HG03378 (cell line): Measurements from ENCODE around the gene ISL2.
"Not testable (repeated sequence)": the region's sequence is repeated elsewhere in the genome, so short reads cannot be mapped to it uniquely, and the experiment has no call there.

ENCODE experiments used
- ATAC-seq: cut with Tn5 transposase; IDR thresholded peaks from one replicate; pipeline ENCODE4 v1.9.1; 2021; ENCODE audit warnings: mild to moderate bottlenecking, moderate library complexity; ENCODE audit not compliant: unreplicated experiment

Gene ISL2

DNA sequence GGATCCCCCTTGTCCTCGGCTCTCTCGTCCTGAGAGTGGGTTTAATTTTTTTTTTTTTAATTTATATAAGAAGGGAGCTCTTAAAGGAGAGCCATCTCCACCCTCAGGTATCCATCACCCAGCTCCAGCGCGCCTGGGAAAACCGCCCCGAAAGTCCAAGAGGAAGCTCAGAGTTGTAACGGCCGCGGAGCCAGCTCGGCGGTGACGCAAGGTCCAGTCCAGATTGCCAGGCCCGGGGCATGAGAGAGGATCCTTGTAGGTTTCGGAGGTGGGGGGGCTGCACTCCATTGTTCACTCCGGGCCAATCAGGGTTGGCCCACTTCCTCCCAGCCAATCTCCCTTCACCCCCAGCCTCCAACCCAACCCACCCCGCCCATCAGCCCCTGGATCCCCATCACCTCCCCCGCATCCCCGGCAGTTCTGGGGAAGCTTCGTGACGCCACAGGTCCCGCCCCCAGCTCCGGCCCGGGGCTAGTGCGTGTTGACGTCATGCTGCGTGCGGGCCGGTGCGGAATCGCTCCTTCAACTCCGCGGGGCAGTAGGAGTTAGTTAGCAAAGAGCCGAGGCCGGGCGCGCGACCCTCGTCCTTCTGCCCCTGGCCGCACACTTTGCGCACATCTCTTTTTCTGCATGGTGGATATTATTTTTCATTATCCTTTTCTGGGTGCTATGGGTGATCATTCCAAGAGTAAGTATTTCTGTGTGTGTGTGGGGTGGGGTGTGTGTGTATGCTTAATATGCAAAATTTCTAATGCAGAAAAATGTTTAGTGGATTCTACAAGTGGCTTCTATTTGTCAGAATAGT, at the start of gene ISL2:
Gene ISL2 (plus strand): TSS at position 520 of the 805 bp plus-strand sequence. CDS start 111 bp downstream, at position 631.
- no peak for ATAC-seq

DNA sequence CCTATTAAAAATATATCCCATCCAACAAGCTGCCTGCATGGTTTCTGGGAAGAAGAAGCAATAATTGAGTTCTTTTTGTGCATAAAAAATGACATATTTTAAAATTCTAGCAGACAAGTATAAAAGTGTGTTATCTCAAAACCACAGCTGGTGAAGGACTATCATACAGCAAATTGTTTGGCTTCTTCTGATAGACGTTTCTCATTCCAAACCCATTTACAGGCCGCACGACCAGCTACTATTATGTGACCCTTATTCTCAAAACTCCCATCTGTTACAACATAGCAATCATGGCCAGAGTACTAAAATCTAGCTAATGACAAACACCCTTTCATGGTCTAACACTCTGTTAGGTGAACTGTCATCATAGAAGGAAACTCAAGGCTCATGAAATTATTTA, 47.0 kb upstream of the ISL2 start:
- no peak for ATAC-seq

DNA sequence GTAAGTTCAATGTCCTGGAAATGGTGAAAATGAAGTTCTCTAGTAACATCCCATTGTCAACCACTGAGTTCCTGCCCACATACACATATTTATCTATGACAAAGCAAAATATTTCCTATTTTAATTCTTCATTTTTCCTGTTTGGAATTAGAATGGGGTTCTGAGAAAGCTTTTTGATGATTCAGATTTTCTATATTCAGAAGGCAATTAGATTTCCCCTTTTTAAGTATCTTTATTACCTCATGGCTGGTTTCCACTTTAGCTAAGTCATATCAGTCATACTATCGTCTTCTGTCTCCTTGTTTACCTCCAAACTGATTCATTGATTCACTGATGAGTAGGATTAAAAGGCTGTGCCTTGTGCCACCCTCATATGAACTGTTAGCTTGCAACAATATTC, 43.2 kb upstream of the ISL2 start:
- ATAC-seq, result no peak

DNA sequence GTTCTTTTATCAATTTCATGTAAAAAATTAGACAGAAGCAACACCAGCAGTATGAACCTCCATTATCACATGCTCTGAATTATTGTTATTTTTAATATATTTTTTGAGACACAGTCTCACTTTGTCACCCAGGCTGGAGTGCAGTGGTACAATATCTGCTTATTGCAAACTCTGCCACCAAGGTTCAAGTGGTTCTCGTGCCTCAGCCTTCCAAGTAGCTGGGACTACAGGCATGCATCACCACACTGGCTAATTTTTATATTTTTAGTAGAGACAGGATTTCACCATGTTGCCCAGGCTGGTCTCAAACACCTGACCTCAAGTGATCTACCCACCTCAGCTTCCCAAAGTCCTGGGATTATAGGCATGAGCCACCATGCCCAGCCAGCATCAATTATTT, 42.1 kb upstream of the ISL2 start:
- not testable (repeated sequence) for ATAC-seq

DNA sequence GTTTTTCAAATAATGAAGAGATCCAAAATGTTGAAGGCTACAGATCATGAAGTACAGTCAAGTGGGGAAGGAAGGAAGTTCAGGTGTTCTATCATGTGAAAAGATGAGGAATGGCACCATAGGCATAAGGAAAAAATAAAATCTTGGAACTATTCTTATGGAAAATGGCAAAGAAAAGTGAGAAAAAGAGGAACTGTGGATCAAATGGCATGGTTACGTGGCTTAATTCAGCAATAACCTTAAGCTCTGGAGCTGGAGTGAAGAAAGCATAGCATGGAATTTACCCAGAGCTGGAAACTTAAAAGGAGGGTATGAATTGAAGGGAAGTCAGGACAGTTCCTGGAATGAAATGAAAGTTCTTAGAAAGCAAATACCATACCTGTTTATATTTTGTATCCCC, 39.7 kb upstream of the ISL2 start:
- no peak for ATAC-seq

DNA sequence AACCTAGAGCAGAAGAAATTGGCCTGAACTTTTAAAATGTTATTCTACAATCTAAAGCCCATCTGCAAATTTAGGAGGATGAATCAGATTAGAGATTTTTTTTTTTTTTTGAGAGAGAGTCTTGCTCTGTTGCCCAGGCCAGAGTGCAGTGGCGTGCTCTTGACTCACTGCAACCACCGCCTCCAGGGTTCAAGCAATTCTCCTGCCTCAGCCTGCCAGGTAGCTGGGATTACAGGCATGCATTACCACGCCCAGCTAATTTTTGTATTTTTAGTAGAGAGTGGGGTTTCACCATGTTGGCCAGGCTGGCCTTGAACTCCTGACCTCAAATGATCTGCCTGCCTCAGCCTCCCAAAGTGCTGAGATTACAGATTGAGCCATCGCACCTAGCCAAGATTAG, 38.6 kb upstream of the ISL2 start:
- not testable (repeated sequence) for ATAC-seq

DNA sequence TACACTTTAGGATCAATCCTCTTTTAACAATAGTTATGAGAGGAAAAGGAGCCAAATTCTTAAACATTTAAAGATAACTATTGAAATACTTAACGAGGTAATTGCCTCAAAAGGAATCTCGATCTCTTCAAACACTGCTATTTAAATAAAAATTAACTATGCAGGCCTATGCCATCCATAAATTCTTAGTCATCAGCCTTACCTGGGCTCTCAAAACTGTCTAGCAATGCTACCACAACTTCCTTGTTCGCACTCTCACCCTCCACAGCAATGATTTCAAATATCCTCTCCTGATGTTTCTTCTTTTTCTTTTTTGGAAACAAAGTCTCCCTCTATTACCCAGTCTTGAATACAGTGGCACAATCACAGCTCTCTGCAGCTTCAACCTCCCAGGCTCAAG, 37.6 kb upstream of the ISL2 start:
- no peak for ATAC-seq

DNA sequence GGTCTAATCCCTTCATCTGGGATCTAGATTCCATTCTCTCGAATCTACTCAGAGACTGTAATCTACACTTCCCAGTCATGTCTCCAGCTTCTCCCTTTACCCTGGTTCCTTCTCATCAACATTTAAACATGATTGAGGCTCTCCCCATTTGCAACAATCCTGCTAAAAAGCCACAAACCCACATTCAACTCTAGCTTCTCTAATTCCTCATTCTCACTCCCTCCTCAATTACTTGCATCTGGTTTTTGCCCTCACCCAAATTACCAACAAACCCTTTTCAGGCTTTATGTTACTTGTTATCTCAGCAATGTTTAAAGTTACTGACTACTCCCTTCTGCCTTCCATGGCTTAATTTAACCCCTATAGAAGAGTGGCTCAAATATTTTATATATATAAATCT, 36.8 kb upstream of the ISL2 start:
- no peak for ATAC-seq

DNA sequence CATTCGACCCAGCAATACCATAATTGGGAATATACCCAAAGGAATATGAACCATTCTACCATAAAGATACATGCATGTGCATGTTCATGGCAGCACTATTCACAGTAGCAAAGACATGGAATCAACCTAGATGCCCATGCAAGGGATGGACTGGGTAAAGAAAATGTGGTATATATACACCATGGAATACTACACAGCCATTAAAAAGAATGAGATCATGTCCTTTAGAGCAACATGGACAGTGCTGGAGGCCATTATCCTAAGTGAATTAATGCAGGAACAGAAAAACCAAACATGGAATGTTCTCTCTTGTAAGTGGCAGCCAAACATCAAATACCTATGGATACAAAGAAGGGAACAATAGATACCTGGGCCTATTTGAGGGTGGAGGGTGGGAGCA, 32.7 kb upstream of the ISL2 start:
- ATAC-seq, result no peak

DNA sequence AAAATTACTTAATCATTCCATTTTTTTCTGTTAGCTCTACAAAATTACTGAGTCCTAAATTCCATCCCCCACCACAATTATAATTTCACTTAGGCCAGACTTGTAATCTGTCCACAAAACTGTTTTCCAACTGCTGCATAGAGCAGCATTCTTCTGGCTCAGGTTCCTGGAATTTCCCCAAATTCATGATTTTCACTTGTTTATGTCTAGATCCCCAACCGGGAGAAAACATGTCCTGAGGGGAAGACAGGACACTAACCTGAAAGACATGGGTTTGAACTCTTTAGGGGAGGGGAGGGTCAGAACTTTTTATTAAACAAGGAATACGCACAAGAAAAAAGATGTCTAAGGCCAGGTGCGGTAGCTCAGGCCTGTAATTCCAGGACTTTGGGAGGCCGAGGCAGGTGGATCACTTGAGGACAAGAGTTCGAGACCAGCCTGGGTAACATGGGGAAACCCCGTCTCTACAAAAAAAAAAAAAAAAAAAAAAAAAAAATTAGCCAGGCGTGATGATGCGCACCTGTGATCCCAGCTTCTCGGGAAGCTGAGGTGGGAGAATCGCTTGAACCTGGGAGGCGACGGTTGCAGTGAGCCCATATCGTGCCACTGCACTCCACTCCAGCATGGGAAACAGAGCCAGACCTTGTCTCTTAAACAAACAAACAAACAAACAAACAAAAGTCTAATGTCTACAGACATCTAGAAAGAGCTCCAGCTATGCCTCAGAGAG, 26.8 kb upstream of the ISL2 start:
- no peak for ATAC-seq

DNA sequence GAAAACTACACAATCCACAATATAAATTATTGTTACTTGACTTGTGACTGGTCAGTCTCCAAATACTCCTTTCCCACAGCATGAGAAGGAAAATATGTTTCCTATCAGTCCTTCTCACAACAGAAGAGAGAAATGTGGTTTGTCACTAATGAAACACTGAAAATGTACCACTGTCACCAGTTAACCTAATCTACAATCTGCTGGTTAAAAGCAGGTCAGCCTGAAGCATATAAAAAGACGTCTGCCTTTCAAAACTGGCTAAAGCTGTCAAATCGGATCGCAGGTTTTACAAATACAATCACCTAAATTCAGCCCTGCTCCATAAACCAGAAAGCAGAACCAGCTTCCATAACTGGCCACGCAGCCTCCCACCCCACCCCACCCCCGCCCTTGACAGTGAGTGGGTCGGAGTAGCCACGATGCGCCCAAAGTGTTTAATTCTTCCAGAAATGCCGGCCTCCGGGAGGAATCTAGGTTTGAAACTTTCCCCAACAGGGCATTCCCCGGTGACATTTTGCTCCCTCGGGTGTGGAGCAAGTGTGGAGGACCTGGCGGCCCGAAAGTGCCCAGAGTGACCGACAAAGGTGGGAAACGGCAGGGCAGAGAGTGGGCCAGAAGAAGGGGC, 26.0 kb upstream of the ISL2 start:
- ATAC-seq, result peak; percentile 3

DNA sequence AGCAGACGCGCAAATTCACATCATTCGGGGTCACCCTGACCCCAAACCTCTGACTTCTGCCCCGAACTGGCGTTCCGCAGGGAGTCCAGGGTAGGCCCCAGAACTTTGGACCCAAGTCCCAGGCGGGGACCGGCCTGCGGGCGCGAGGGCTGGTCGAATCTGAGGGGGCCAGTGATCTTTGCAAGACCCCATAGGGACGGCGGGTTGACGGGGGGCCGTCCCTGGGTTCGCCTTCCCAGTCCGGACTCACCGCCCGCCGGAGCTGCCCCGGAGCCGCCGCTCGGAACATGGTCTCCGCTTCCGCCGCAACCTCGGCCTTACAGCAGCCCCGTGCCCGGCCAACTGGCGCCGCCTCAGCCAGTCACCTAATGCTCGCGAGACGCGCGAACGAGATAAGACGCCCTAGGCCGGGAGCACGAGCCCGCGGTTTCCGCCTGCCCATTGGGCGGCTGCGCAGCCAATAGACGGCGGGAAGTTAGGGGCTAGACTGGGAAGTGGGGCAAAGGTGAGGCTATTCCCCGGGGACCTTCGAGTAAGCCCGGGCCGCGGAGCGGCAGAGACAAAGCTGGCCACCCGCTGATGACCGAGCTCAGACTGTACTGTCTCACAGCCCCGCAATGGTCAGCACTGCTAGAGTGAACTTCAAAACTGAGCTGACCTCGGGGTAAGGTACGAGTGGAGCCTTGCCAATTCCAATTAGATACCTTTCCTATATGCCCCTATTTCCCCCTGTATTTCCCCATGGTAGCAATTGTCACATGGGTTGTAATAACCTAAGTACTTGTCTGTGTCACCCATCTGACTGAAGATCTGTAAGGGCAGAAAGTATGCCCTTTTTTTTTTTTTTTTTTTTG, 25.2 kb upstream of the ISL2 start, which contains the start of gene ETFA:
Gene ETFA (minus strand): TSS at position 370 of the 854 bp plus-strand sequence. CDS start 81 bp downstream, at position 289.
- ATAC-seq, result peak; percentile 91

DNA sequence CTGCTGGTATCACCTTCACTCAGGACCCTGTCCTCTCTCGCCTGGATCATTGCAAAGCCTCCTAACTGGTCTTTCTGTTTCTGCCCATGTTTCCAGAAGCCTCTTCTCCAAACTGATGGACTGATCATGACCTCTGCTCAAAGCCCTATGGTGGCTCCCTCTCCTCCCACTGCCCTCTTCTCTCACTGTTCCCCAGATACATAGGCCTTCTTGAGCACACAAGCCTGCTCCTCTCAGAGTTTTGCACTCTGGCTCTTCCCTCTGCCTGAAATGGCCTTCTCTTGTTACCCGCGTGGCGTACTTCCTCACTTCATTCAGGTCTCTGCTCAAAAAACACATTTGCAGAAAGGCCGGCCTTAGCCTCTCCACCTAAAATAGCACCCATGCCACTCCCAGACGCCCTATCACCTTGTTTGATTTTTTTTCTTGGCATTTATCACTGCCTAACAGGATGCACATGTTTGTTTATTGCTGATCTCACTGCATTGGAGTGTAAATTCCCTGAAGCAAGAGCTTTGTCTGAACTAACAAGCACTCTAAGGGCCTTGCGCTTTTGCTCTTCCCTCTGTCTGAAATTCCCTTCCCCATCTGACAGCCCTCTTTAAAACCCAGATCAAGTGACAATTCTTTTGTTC, 23.9 kb upstream of the ISL2 start:
- ATAC-seq, result no peak

DNA sequence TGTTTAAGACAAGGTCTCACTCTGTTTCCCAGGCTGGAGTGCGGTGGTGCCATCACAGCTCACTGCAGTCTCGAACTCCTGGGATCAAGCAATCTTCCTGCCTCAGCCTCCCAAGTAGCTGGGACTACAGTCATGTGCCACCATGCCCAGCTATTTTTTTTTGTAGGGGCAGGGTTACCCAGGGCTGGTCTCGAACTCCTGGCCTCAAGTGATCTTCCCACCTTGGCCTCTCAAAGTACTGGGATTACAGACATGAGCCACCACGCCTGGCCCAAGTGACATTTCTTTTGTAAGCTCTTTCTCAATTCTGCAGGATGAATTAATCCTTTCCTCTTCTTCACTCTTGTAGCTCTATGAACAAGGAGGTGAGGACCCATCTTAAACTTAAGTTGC, 23.4 kb upstream of the ISL2 start:
- not testable (repeated sequence) for ATAC-seq

DNA sequence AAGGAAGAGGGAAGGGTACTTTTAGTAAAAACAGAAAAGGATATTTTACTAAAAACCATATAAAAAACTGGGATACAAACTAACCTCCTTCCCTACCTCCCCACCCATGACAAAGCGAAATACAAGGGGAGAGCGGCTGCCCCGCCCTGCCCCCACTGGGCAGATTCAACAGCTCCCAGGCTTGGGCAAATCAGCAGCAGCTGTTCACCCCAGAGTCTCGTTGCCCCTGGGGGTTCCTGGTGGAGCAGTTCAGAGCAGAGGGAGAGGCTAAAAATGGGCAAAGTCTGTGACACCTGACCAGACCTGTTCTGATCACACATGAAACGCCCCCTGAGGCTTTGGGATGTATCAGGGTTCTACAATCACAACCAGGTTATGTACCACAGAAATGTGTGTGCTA, 22.8 kb upstream of the ISL2 start:
- no peak for ATAC-seq

DNA sequence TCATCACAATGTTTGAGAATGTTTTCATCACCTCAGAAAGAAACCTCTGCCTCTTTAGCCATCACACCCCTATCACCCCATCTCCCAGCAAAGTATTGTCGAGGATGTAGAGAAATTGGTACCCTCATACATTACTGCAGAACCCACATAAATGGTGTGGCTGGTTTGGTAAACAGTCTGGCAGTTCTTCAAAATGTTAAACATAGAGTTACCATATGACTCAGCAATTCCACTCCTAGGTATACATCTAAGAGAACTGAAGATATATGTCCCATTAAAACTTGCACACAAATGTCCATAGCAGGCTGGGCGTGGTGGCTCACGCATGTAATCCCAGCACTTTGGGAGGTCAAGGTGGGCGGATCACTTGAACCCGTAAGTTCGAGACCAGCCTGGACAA, 16.6 kb upstream of the ISL2 start:
- ATAC-seq, result no peak

DNA sequence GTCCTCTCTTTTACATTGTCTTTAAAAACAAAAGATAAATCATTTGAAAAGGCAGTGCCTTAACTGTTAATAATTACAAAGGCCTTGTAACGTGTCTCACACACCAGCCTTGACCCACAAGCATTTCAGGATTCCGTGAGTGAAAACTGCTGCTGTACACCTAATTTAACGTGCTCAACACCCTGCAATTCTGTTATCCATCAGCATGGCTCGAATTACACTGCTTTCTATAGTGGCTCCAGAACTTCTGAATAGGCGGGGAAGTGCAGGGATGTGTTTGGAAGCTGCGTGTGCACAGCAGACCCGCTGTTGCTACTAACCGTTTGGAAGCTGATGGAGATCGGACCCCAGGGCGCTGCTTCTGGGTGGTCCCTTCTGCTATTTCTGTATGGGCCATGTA, 15.4 kb upstream of the ISL2 start:
- ATAC-seq, result no peak

DNA sequence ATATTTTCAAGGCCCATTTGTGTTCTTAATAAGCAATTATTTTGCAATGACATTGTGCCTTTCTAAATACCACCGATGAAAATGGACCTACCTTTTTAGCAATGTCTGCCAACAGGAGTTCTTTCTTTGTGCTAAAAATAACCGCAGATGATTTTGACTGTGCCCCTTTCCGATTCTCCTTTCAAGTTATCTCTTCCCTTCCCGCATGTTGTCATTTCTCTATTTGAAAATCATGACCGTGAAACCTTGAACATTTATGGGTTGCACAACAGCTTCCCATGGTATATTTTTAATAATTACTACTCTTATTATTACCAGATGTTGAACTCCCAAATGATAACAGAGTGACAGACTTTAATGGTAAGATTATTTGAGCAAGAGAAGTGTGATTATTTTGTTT, 15.0 kb upstream of the ISL2 start:
- ATAC-seq, result no peak

DNA sequence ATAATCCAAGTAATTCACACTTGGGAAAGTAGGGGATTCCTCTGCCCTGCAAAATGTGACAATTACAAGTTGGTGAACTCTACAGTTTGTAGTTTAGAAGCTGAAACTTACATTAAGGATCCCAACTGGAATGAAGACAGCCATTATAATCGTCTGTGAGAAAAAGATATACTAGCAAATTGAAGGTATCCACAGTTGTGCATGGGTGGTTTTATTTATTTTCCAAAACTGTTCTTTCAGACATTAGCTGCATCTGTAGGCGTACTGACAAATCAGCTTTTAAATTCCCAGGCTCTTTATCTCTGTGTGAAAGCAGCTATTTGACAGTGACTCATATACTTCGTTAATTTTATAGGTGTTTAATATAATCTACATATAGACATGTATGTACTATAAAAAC, 12.5 kb upstream of the ISL2 start:
- no peak for ATAC-seq

DNA sequence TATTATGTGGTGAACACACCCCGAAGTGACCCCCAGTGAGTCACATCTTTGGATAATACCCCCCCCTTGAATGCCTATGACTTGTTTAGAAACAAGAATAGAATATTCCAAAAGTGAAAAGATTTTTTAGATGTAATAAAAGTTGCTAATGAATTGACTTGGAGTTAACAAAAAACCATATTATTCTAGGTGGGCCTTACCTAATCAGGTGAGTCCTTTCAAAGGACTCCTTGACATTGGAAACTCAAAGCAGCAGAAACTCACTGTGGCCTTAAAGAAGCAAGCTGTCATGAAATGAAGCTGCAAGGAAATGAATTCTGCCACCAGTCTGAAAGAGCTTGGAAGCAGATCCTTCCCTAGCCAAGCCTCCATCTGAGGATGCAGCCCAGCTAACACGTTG, 10.9 kb upstream of the ISL2 start:
- no peak for ATAC-seq
